Measurements from ENCODE around the gene HES4. TPM values are rescaled to one million over a fixed set of nuclear protein-coding genes. Genes with fewer than 3 reads are reported as not detected.

The HES4 gene
- total and polyA plus RNA-seq, 2 of the 13 experiments (the other 11 are each of a cell fraction or from before 2014, with no cell fraction given): 8.8 to 10.6 TPM

- TF ChIP-seq IRF1 (CRISPR knock-in tag; IDR thresholded peaks at IDR 0.05; ENCODE audit: low read depth) (peak; percentile 82), TFAP4 (IDR thresholded peaks at IDR 0.05; ENCODE audit: borderline replicate concordance, low read depth) (peak; percentile 93; the same call in 1 of the 2 replicates), ZSCAN21 (CRISPR knock-in tag; IDR thresholded peaks at IDR 0.05; ENCODE audit: borderline replicate concordance) (0 out of 2 replicates have a peak, but pooled peaks have one; percentile 35), LCORL (IDR thresholded peaks at IDR 0.05) (no peak), LCORL (CRISPR knock-in tag; IDR thresholded peaks at IDR 0.05) (peak; percentile 99), NBN (conservative IDR thresholded peaks at IDR 0.05) (no peak), ATAD3A (CRISPR knock-in tag; IDR thresholded peaks at IDR 0.05) (no peak), TCF7 (IDR thresholded peaks at IDR 0.05; ENCODE audit: low read depth) (no peak; the same call in 1 of the 2 replicates), HES4 (CRISPR knock-in tag; IDR thresholded peaks at IDR 0.05; ENCODE audit: borderline replicate concordance) (0 out of 2 replicates have a peak, but pooled peaks have one; percentile 9), ZNF136 (CRISPR knock-in tag; IDR thresholded peaks at IDR 0.05; ENCODE audit: low read depth) (no peak), ZNF607 (CRISPR knock-in tag; IDR thresholded peaks at IDR 0.05; ENCODE audit: borderline replicate concordance) (0 out of 2 replicates have a peak, but pooled peaks have one; percentile 24), CC2D1A (CRISPR knock-in tag; IDR thresholded peaks at IDR 0.05) (no peak), ZBTB33 (CRISPR knock-in tag; IDR thresholded peaks at IDR 0.05) (peak; percentile 78), PBX2 (CRISPR knock-in tag; IDR thresholded peaks at IDR 0.05) (0 out of 2 replicates have a peak, but pooled peaks have one; percentile 28), SNAI1 (CRISPR knock-in tag; IDR thresholded peaks at IDR 0.05; ENCODE audit: borderline replicate concordance) (no peak), MED13 (CRISPR knock-in tag; IDR thresholded peaks at IDR 0.05) (no peak), RELA (CRISPR knock-in tag; IDR thresholded peaks at IDR 0.05) (no peak), MIER3 (CRISPR knock-in tag; IDR thresholded peaks at IDR 0.05; ENCODE audit: borderline replicate concordance) (peak; percentile 93), HIC2 (CRISPR knock-in tag; IDR thresholded peaks at IDR 0.05; ENCODE audit: low read depth) (peak; percentile 82), ZNF580 (CRISPR knock-in tag; IDR thresholded peaks at IDR 0.05; ENCODE audit: borderline replicate concordance, low read depth) (peak; percentile 91), TIGD3 (CRISPR knock-in tag; IDR thresholded peaks at IDR 0.05; ENCODE audit: borderline replicate concordance) (peak; percentile 82; the same call in 1 of the 2 replicates)
Measured at GRCh38 chr1:1006305-1007159, 6.6 kb upstream of the HES4 start (continued).

All from HepG2 (cell line).